ENCODE results near the gene PRKN.

DNA sequence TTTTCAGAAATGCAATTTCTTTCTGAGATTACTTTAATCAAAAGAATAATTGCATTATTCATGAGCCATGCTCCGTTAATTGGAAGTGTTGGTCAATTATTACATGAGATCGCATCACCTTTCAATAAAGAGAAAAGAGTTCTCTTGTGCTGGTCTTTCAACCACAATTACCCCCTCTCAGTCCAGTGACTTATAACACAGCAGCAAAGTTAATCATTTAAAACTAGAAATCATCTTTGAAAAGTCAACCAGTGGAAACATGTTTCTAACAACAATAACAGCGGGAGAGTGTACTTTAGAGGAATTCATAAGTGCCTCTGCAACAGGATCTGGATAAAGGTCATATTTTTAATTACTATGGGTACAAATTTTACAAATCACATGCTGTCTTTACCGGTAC is 1069.4 kb downstream of the PRKN start:
- no peak for TF ChIP-seq CTCF (IDR thresholded peaks at IDR 0.05)
- no peak for TF ChIP-seq POLR2A (IDR thresholded peaks at IDR 0.05)

Data from thyroid gland (tissue), 4 donors.